Mucosa of descending colon (tissue), 3 donors: Measurements from ENCODE around the gene IMMP1L. TPM values are rescaled to one million over a fixed set of nuclear protein-coding genes. Genes with fewer than 3 reads are reported as not detected.

Experiments used
- ATAC-seq: fragments of 200-7000 bp; cut with Tn5 transposase; one replicate; pipeline ENCODE4 v1.9.1; 2020; ENCODE audit warnings: mild to moderate bottlenecking, moderate library complexity
- DNase-seq, 3 donors: peaks; one replicate each; pipeline ENCODE4 v3.0.0-alpha.2; 2020
- H3K36me3 ChIP-seq: fragments of 200-600 bp; one replicate; pipeline ENCODE4 v1.8.0; 2021; ENCODE audit warnings: low read depth, mild to moderate bottlenecking
- H3K4me1 ChIP-seq: fragments of 200-600 bp; one replicate; pipeline ENCODE4 v1.8.0; 2021; ENCODE audit warnings: low read depth, mild to moderate bottlenecking
- H3K4me3 ChIP-seq: fragments of 200-600 bp; one replicate; pipeline ENCODE4 v1.8.0; 2021; ENCODE audit warnings: mild to moderate bottlenecking
- H3K9me3 ChIP-seq: fragments of 200-600 bp; one replicate; pipeline ENCODE4 v1.8.0; 2021; ENCODE audit warnings: mild to moderate bottlenecking
- intact Hi-C, 2 donors: fragments of 100-400 bp; cut with DNase I in 1 of 2; cut with micrococcal nuclease in 1 of 2; formaldehyde crosslinking; loops; one replicate each; pipeline versions ENCODE4 v1.11.0 to v1.11.1; 2022; cut with DNase I, micrococcal nuclease
- total RNA-seq, 3 donors: library from RNA; stranded (reverse); fragmentation: NEBNext Ultra II Directional in 2 of 3; extraction: Animal tissue kit (Norgen Biotek cat#: 25700) in 2 of 3; gene quantifications; one replicate each; pipeline versions ENCODE4 v1.2.1 to v1.2.4, GENCODE V29; 2021 to 2023
- TF ChIP-seq, protein P1 (sequence below): fragments of 200-600 bp; IDR thresholded peaks from one replicate; pipeline ENCODE4 v1.8.0; 2022; ENCODE audit warnings: antibody characterized with exemption, mild to moderate bottlenecking
- donor health status: DM: no; HTN: no; CAD: no; lungs with moderate emphysema.
- donor health status: DM: no; HTN: no; CAD: no.
- donor health status: DM: no; HTN: yes; CAD: no.

IMMP1L gene
- total RNA-seq, 3 donors from 2014 or later: 15.0 to 18.9 (median 18.2) TPM

DNA sequence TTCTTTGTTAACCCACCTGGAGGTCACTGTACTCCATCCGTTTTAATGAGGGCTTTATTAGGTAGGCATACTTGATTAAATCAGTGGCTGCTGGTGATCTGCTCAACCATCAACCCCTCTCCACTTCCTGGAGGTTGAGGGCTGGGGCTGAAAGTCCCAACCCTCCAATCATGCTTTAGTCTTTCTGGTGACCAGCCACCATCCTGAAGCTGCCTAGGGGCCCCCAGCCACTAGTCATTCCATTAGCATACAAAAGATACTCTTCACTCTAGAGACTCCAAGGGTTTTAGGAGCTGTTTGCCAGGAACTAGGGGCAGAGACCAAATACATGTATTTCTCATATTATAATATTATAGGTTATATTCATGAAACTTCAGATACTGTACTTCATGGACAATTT lies 126.3 kb downstream of the IMMP1L start:
- intact Hi-C loops: no loop called here
- TF ChIP-seq, protein P1, sequence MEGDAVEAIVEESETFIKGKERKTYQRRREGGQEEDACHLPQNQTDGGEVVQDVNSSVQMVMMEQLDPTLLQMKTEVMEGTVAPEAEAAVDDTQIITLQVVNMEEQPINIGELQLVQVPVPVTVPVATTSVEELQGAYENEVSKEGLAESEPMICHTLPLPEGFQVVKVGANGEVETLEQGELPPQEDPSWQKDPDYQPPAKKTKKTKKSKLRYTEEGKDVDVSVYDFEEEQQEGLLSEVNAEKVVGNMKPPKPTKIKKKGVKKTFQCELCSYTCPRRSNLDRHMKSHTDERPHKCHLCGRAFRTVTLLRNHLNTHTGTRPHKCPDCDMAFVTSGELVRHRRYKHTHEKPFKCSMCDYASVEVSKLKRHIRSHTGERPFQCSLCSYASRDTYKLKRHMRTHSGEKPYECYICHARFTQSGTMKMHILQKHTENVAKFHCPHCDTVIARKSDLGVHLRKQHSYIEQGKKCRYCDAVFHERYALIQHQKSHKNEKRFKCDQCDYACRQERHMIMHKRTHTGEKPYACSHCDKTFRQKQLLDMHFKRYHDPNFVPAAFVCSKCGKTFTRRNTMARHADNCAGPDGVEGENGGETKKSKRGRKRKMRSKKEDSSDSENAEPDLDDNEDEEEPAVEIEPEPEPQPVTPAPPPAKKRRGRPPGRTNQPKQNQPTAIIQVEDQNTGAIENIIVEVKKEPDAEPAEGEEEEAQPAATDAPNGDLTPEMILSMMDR: no peak
- ATAC-seq: no peak

More for the DNA sequence above, 126.3 kb downstream of the IMMP1L start:
- no peak overlapping the region for H3K4me3 ChIP-seq
- H3K36me3 ChIP-seq: no peaks in the 10 kb centered on the region
- no peaks in the 10 kb centered on the region for H3K9me3 ChIP-seq
- H3K4me1 ChIP-seq: no peaks in the 10 kb centered on the region
- no peak for DNase-seq

Other genes with a start within 250 kb of the IMMP1L start
- under 1 TPM in 1 of 3 donors, not detected in 2; 0.22 TPM for gene DCDC1, start 139.9 kb downstream of the IMMP1L start, total RNA-seq
- 10 to 100 TPM in 2 of 3 donors, 1 to 10 TPM in 1; 8.8 to 14.8 (median 11.2) TPM for gene DNAJC24, start 139.8 kb downstream of the IMMP1L start, total RNA-seq
- gene ELP4, start 145 bp upstream of the IMMP1L start, total RNA-seq: 10 to 100 TPM; 13.2 to 21.4 (median 18.7) TPM